Ascending aorta (tissue), 2 donors: ENCODE measurements around the gene ANK3. TPM values are rescaled to one million over a fixed set of nuclear protein-coding genes. Genes with fewer than 3 reads are reported as not detected.

Experiments
- DNase-seq, 2 donors: peaks; one replicate each; pipeline ENCODE4 v3.0.0-alpha.2; 2019; ENCODE audit warnings: low spot score in 2 of 2
- H3K27ac ChIP-seq, 2 donors: fragments of 200-600 bp; sonication (generic); one replicate each; pipeline ENCODE4 v1.5.1; 2016 to 2017; ENCODE audit warnings: mild to moderate bottlenecking in 1 of 2
- H3K27me3 ChIP-seq: fragments of 200-600 bp; sonication (generic); one replicate; pipeline ENCODE4 v1.5.1; 2017
- H3K36me3 ChIP-seq, 2 donors: fragments of 200-600 bp; sonication (generic); one replicate each; pipeline ENCODE4 v1.5.1; 2016
- H3K4me1 ChIP-seq, 2 donors: fragments of 200-600 bp; sonication (generic); one replicate each; pipeline ENCODE4 v1.5.1; 2016 to 2017; ENCODE audit warnings: mild to moderate bottlenecking in 1 of 2
- H3K4me3 ChIP-seq, 2 donors: fragments of 200-600 bp; sonication (generic); one replicate each; pipeline ENCODE4 v1.5.1; 2016 to 2017; ENCODE audit warnings: mild to moderate bottlenecking in 1 of 2
- H3K9me3 ChIP-seq, 2 donors: fragments of 200-600 bp; sonication (generic); one replicate each; pipeline ENCODE4 v1.5.1; 2016
- CTCF ChIP-seq, 3 experiments: fragments of 200-600 bp in 2 of 3; fragments of 450-650 bp in 1 of 3; sonication (generic) in 2 of 3; IDR thresholded peaks; one replicate each; pipeline ENCODE4 v1.5.1; 2016 to 2019; ENCODE audit warnings: antibody characterized with exemption in 3 of 3, mild to moderate bottlenecking in 1 of 3, moderate library complexity in 1 of 3
- intact Hi-C: fragments of 100-400 bp; cut with DNase I; formaldehyde crosslinking; loops from one replicate; pipeline ENCODE4 v1.15.1; 2023
- total RNA-seq: library from RNA; depleted of rRNA; stranded (reverse); fragments of >200 nt; gene quantifications from one replicate; pipeline ENCODE4 v1.1.0, GENCODE V29; 2016

Gene ANK3
- total RNA-seq, 1 donor from 2014 or later: 28.3 TPM

DNA sequence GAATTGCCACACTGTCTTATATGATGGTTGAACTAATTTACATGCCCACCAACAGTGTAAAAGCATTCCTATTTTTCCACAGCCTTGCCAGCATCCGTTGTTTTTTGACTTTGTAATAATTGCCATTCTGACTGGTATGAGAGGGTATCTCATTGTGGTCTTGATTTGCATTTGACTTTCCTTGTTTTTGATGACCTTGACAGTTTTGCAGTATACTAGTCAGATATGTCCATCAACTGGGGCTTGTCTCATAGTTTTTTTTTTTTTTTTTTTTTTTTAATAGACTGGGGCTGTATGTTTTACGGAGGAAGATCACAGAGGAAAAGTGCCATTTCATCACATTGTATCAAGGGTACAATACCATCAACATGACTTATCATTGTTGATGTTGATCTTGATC, 220.6 kb downstream of the ANK3 start:
- H3K4me3 ChIP-seq: no peak overlapping the region
- no peak for DNase-seq
- H3K27me3 ChIP-seq: no peaks in the 10 kb centered on the region
- H3K9me3 ChIP-seq: no peaks in the 10 kb centered on the region
- no peak overlapping the region for H3K27ac ChIP-seq
- no peaks in the 10 kb centered on the region for H3K4me1 ChIP-seq
- intact Hi-C loops: no loop called here
- H3K36me3 ChIP-seq: no peaks in the 10 kb centered on the region
- TF ChIP-seq CTCF (IDR thresholded peaks at IDR 0.05): no peak

- no peak for TF ChIP-seq CTCF (IDR thresholded peaks at IDR 0.05)
- Histone ChIP-seq H3K27me3 (no peaks in the 10 kb centered on the region), H3K36me3 (no peaks in the 10 kb centered on the region), H3K9me3 (no peaks in the 10 kb centered on the region), H3K4me1 (no peaks in the 10 kb centered on the region), H3K27ac (no peak overlapping the region), H3K4me3 (peak overlapping the region; percentile 9 to 51)
- no peak for DNase-seq
- intact Hi-C loops: no loop called here
Observed at GRCh38 chr10:60167050-60167449, 222.6 kb downstream of the ANK3 start.

DNA sequence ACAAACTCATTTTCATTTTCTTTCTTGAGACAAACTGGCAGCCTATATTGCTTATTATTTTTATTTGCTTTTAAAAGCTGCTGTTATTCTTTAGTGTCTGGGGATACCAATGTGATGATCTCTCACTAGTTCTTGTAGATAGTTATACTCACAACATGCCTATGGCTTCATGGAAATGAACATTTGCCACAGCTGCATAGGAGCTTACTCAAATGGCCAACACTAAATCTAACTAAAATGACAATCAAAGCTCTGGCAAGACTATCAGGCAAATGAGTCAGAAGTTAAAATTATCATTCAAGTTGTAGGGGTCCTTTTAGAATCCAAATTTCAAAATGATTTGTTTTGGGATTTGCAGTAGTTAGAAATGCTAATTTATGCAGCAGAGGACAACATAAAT, 225.9 kb downstream of the ANK3 start:
- no peak for DNase-seq
- Histone ChIP-seq H3K4me1 (no peaks in the 10 kb centered on the region), H3K36me3 (no peaks in the 10 kb centered on the region), H3K9me3 (no peaks in the 10 kb centered on the region), H3K4me3 (no peak overlapping the region), H3K27me3 (no peaks in the 10 kb centered on the region), H3K27ac (no peak overlapping the region)
- intact Hi-C loops: no loop called here
- TF ChIP-seq CTCF (IDR thresholded peaks at IDR 0.05): no peak

- intact Hi-C loops: no loop called here
- no peak overlapping the region for H3K4me3 ChIP-seq
- H3K27me3 ChIP-seq: no peaks in the 10 kb centered on the region
- H3K4me1 ChIP-seq: no peaks in the 10 kb centered on the region
- H3K36me3 ChIP-seq: no peaks in the 10 kb centered on the region
- no peaks in the 10 kb centered on the region for H3K9me3 ChIP-seq
- no peak for TF ChIP-seq CTCF (IDR thresholded peaks at IDR 0.05)
- no peak overlapping the region for H3K27ac ChIP-seq
- no peak for DNase-seq
Observed at GRCh38 chr10:60162631-60163030, 227.0 kb downstream of the ANK3 start.

DNA sequence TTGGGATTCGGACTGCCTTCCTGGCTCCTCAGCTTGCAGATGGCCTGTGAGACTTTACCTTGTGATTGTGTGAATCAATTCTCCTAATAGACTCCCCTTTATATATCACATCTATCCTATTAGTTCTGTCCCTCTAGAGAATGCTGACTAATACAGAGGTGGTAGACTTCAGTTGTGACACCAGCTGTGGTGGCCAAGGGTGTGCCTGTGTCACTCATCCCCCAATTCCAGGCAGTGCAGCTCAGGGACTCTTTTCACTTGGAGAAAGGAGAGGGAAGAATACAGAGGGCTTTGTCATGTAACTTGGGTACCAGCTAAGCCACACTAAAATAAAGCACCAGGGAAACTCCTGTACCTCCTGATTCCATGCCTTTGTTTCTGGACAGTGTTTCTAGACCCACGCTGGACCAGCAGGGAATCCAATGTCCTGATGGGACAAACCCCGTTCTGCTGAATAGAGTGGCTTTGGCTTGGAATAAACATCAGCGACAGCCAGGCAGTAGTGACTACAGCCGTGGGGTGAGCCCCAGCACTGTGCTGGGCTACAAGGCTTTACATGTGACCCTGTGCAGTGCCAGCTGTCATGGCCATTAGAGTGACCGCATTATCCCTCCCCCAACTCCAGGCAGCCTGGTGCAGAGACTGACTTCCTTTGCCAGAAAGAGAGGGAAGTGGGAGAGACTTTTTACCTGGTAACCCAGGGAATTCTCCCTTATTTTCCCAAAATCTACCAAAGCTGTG, 233.6 kb downstream of the ANK3 start:
- Histone ChIP-seq H3K27me3 (no peaks in the 10 kb centered on the region), H3K4me1 (no peaks in the 10 kb centered on the region), H3K9me3 (no peaks in the 10 kb centered on the region), H3K27ac (no peak overlapping the region), H3K36me3 (no peaks in the 10 kb centered on the region), H3K4me3 (no peak overlapping the region)
- TF ChIP-seq CTCF (IDR thresholded peaks at IDR 0.05): no peak
- intact Hi-C loops: no loop called here
- no peak for DNase-seq
